K562 (cell line): ENCODE data around the gene TMEM143. TPM values are rescaled to one million over a fixed set of nuclear protein-coding genes. Genes with fewer than 3 reads are reported as not detected.

Source experiments
- ATAC-seq: fragments of 200-7000 bp; cut with Tn5 transposase; 3 replicates; pipeline ENCODE4 v1.9.1; 2020; ENCODE audit warnings: moderate library complexity
- BruUV-seq: library from RNA; stranded (reverse); fragments of 400-500 nt; replicated peaks from 2 replicates; lab custom pipeline; 2021; lab: Mats Ljungman, UMichigan
- CTCF ChIA-PET: fragments of 300-600 bp; formaldehyde crosslinking; extraction: SDS; loops from one replicate; lab custom pipeline; 2021; ENCODE audit warnings: low intra/inter-chr PET ratio; lab: Yijun Ruan, JAX
- POLR2A ChIA-PET: fragments of 300-600, 350-650 bp; sonication (Branson Sonifier 250); formaldehyde crosslinking; extraction: SDS; loops from one replicate; lab custom pipeline; 2021; ENCODE audit warnings: antibody characterized with exemption, inconsistent platforms; lab: Yijun Ruan, JAX
- DNase-seq, 4 experiments: peaks; one replicate each; pipeline versions ENCODE4 v3.0.0 to v3.0.0-alpha.2; 2011 to 2018; ENCODE audit warnings: low spot score in 3 of 4, mixed read lengths in 3 of 4; ENCODE audit errors: extremely low read depth in 1 of 4
- FAIRE-seq: peaks from 2 replicates; lab custom pipeline; 2011; peaks lifted over from hg19 to GRCh38; lab: Jason Lieb, UNC
- H2AFZ ChIP-seq: 2 replicates; pipeline ENCODE4 v1.6.0; 2011; ENCODE audit warnings: low read depth, low read length, control low read depth, inconsistent platforms
- H3K27ac ChIP-seq: fragments of 200-600 bp; 3 replicates; pipeline ENCODE4 v1.8.0; 2011; ENCODE audit warnings: low read depth, mild to moderate bottlenecking, control low read depth, inconsistent platforms, low read length, moderate library complexity, mixed read lengths; ENCODE audit errors: extremely low read depth
- H3K27me3 ChIP-seq, 2 experiments: fragments of 300-600 bp in 1 of 2; 2 replicates in 1 of 2; 3 replicates in 1 of 2; pipeline versions ENCODE4 v1.6.0 to v1.8.0; 2011; ENCODE audit warnings: inconsistent platforms in 2 of 2, low read length in 2 of 2, mild to moderate bottlenecking in 1 of 2, mixed read lengths in 1 of 2, moderate library complexity in 1 of 2; ENCODE audit not compliant: control insufficient read depth in 2 of 2, insufficient read depth in 2 of 2
- H3K36me3 ChIP-seq: fragments of 300-600 bp; 3 replicates; pipeline ENCODE4 v1.8.0; 2011; ENCODE audit warnings: mild to moderate bottlenecking, low read length, inconsistent platforms; ENCODE audit not compliant: control insufficient read depth, insufficient read depth
- H3K4me1 ChIP-seq, 2 experiments: fragments of 200-600 bp in 1 of 2; replicated peaks in 1 of 2; 2 replicates in 1 of 2; 3 replicates in 1 of 2; pipeline versions ENCODE4 v1.5.1 to v1.8.0; 2011; ENCODE audit warnings: inconsistent platforms in 2 of 2, low read length in 2 of 2, mild to moderate bottlenecking in 1 of 2, mixed read lengths in 1 of 2, moderate library complexity in 1 of 2; ENCODE audit not compliant: control insufficient read depth in 2 of 2, insufficient read depth in 2 of 2
- H3K4me2 ChIP-seq: 2 replicates; pipeline ENCODE4 v1.6.1; 2011; ENCODE audit warnings: low read length, control low read depth, inconsistent platforms, mixed read lengths; ENCODE audit not compliant: insufficient read depth
- H3K4me3 ChIP-seq: fragments of 200-600 bp; sonication (generic), shearing (Covaris generic); 2 replicates; pipeline ENCODE4 v1.5.1; 2016; ENCODE audit warnings: control low read depth, inconsistent platforms
- H3K79me2 ChIP-seq: fragments of 200-600 bp; 3 replicates; pipeline ENCODE4 v1.8.0; 2011; ENCODE audit warnings: low read length, inconsistent platforms; ENCODE audit not compliant: control insufficient read depth, insufficient read depth
- H3K9ac ChIP-seq, 2 experiments: 2 replicates each; pipeline versions ENCODE4 v1.6.0 to v1.6.1; 2011; ENCODE audit warnings: low read depth in 2 of 2, low read length in 2 of 2, control low read depth in 1 of 2, inconsistent platforms in 1 of 2, mild to moderate bottlenecking in 1 of 2, mixed read lengths in 1 of 2; ENCODE audit not compliant: insufficient read depth in 1 of 2
- H3K9me1 ChIP-seq: one replicate; pipeline ENCODE4 v1.6.0; 2011; ENCODE audit warnings: inconsistent platforms, mild to moderate bottlenecking, low read length, moderate library complexity; ENCODE audit not compliant: control insufficient read depth, insufficient read depth
- H3K9me3 ChIP-seq: replicated peaks from 2 replicates; pipeline ENCODE4 v1.5.1; 2011; ENCODE audit warnings: low read depth, low read length, inconsistent platforms; ENCODE audit not compliant: control insufficient read depth, insufficient read depth
- H4K20me1 ChIP-seq: replicated peaks from 2 replicates; pipeline ENCODE4 v1.6.1; 2011; ENCODE audit warnings: low read length, inconsistent platforms, mixed read lengths; ENCODE audit not compliant: control insufficient read depth, insufficient read depth
- ARID1B ChIP-seq: fragments of 450-650 bp; IDR thresholded peaks from 2 replicates; pipeline ENCODE4 v1.6.1; 2016; ENCODE audit warnings: antibody characterized with exemption, mild to moderate bottlenecking, inconsistent platforms
- CTCFL ChIP-seq: IDR thresholded peaks from 2 replicates; pipeline ENCODE4 v1.6.1; 2011; ENCODE audit warnings: borderline replicate concordance, low read depth, mild to moderate bottlenecking, moderate library complexity, low read length; ENCODE audit not compliant: insufficient read depth, poor library complexity, severe bottlenecking
- ELF2 ChIP-seq: fragments of 250-450 bp; sonication (Bioruptor Pico); IDR thresholded peaks from 2 replicates; pipeline ENCODE4 v1.5.0; 2021; ENCODE audit warnings: mild to moderate bottlenecking
- ETS1 ChIP-seq: conservative IDR thresholded peaks from 2 replicates; pipeline ENCODE4 v1.6.1; 2011; ENCODE audit warnings: low read depth, mild to moderate bottlenecking, low read length; ENCODE audit not compliant: control insufficient read depth
- FOS ChIP-seq: IDR thresholded peaks from 3 replicates; pipeline ENCODE4 v1.6.1; 2011; ENCODE audit not compliant: insufficient read length; ENCODE audit errors: extremely low read depth
- HDAC8 ChIP-seq: fragments of 450-650 bp; IDR thresholded peaks from 2 replicates; pipeline ENCODE4 v1.6.1; 2016; ENCODE audit warnings: mild to moderate bottlenecking, missing genetic modification characterization, moderate library complexity, missing compliant biosample characterization
- JUN ChIP-seq, 2 experiments: sonication (generic) in 1 of 2; formaldehyde crosslinking in 1 of 2; IDR thresholded peaks; 2 replicates each; pipeline versions ENCODE4 v1.6.1 to v1.8.0; 2012 to 2022; ENCODE audit warnings: borderline replicate concordance in 2 of 2, mild to moderate bottlenecking in 2 of 2, improper control_type of control experiment in 1 of 2, low read depth in 1 of 2, low read length in 1 of 2, missing genetic modification reagents in 1 of 2
- NFE2 ChIP-seq: IDR thresholded peaks from 2 replicates; pipeline ENCODE4 v1.6.1; 2014; ENCODE audit warnings: antibody characterized with exemption, low read depth
- NFRKB ChIP-seq: fragments of 450-650 bp; IDR thresholded peaks from 2 replicates; pipeline ENCODE4 v1.6.1; 2016; ENCODE audit warnings: low read depth
- POLR2AphosphoS2 ChIP-seq: IDR thresholded peaks from 2 replicates; pipeline ENCODE4 v1.6.1; 2012; ENCODE audit warnings: low read length, improper control_type of control experiment
- SRSF1 ChIP-seq: fragments of 200-400 bp; formaldehyde crosslinking; IDR thresholded peaks from 2 replicates; pipeline ENCODE4 v1.6.1; 2017; ENCODE audit warnings: mild to moderate bottlenecking, low read depth, low read length, moderate library complexity
- THRAP3 ChIP-seq: fragments of 450-650 bp; IDR thresholded peaks from 2 replicates; pipeline ENCODE4 v1.6.1; 2016; ENCODE audit warnings: mild to moderate bottlenecking, inconsistent platforms, borderline replicate concordance
- ZMIZ1 ChIP-seq, 2 experiments: fragments of 150-350 bp in 1 of 2; IDR thresholded peaks; 2 replicates each; pipeline ENCODE4 v1.6.1; 2012 to 2016; ENCODE audit warnings: low read depth in 2 of 2, low read length in 2 of 2, mild to moderate bottlenecking in 1 of 2, moderate library complexity in 1 of 2
- ZNF780A ChIP-seq: fragments of 250-450 bp; sonication (Bioruptor Pico); IDR thresholded peaks from 2 replicates; pipeline ENCODE4 v1.5.0; 2021; ENCODE audit warnings: mild to moderate bottlenecking
- WGBS: fragments of 100-300 bp; shearing (Covaris generic); methylation state at CpG from one replicate; pipeline ENCODE4 v1.1.6; 2016; ENCODE audit warnings: low coverage, mixed read lengths; ENCODE audit not compliant: insufficient coverage; ENCODE audit errors: missing lambda C conversion rate; 5-methylcytosine and 5-hydroxymethylcytosine counted together
- in situ Hi-C: fragments of 300-500 bp; cut with MboI; formaldehyde crosslinking; loops from 4 replicates; pipeline ENCODE4 v1.15.0; 2018; ENCODE audit warnings: inconsistent platforms, mixed read lengths
- intact Hi-C: fragments of 100-400 bp; cut with micrococcal nuclease; formaldehyde crosslinking; loops from 2 replicates; pipeline ENCODE4 v1.14.2; 2022
- polyA plus RNA-seq, 8 experiments: library from polyadenylated mRNA; depleted of rRNA in 4 of 8; stranded (reverse) in 5 of 8; unstranded in 3 of 8; fragments of >200 nt; fragmentation: Nextera tagmentation in 2 of 8; fragmentation: Illumina TruSeq in 1 of 8; extraction: Ambion mirVana in 2 of 8; extraction: Trizol in 1 of 8; gene quantifications; 2 replicates each; pipeline versions ENCODE4 v1.2.1 to v1.2.3, GENCODE V29; 2011 to 2014; ENCODE audit warnings: inconsistent platforms in 1 of 8, missing spikeins in 1 of 8
- total RNA-seq, 7 experiments: library from RNA; depleted of rRNA in 6 of 7; stranded (reverse); fragments of >200 nt in 6 of 7; fragmentation: Illumina TruSeq in 2 of 7; extraction: Trizol in 2 of 7; gene quantifications; 2 replicates each; pipeline versions ENCODE4 v1.2.1 to v1.2.3, GENCODE V29; 2011 to 2021; ENCODE audit warnings: low replicate concordance in 1 of 7

The TMEM143 gene
- total and polyA plus RNA-seq, 9 of the 15 experiments (the other 6 are each of a cell fraction or from before 2014, with no cell fraction given), result 0.66 to 8.8 (median 4.3) TPM

- BruUV-seq, result no TSS peak
- peak overlapping the region; percentile 38 for H3K4me2 ChIP-seq
- FAIRE-seq, result peak; percentile 63
- 58% methylated on average over 15 of the region's 15 CpGs for WGBS
- H3K9me1 ChIP-seq, result peaks cover 5% of the 10 kb centered on the region
- H2AFZ ChIP-seq, result no peak overlapping the region
- ChIA-PET POLR2A (interaction anchor here (1.0 kb wide), 1 partner anchor 34 kb away, joined by 4 read pairs; the partner anchor contains the start of genes SYNGR4 and TMEM143), CTCF (no interaction called here)
- peak overlapping the region in 1 of 2 experiments; percentile 68; a peak in 2 of 4 replicates for H3K9ac ChIP-seq
- no peak for ATAC-seq
- peaks cover 42% of the 10 kb centered on the region for H3K36me3 ChIP-seq
- intact Hi-C loops (loop anchor here (10.0 kb wide), 1 partner anchor 65 kb away; the partner anchor contains the start of genes GRIN2D and KDELR1), in situ Hi-C loops (no loop called here)
- peak overlapping the region; percentile 15; the same call in 2 of the 3 replicates for H3K27ac ChIP-seq
- peaks cover 44% of the 10 kb centered on the region for H3K79me2 ChIP-seq
- no peak overlapping the region for H3K4me3 ChIP-seq
- peak; percentile 34 to 69 (median 44) for DNase-seq
- H3K27me3 ChIP-seq, result no peaks in the 10 kb centered on the region
- no peaks in the 10 kb centered on the region for H4K20me1 ChIP-seq
- H3K9me3 ChIP-seq, result peaks cover 8% of the 10 kb centered on the region
- H3K4me1 ChIP-seq, result peaks cover 23 to 74% of the 10 kb centered on the region in 2 experiments
- TF ChIP-seq NFRKB, result no peak
- peak; percentile 94 for TF ChIP-seq JUN (IDR thresholded peaks at IDR 0.05; ENCODE audit: borderline replicate concordance, low read depth, low read length)
- TF ChIP-seq JUN (CRISPR knock-in tag; IDR thresholded peaks at IDR 0.05; ENCODE audit: borderline replicate concordance), result no peak
- TF ChIP-seq THRAP3, result no peak
- TF ChIP-seq ZNF780A (CRISPR knock-in tag), result no peak
- peak; percentile 15; the same call in 1 of the 2 replicates for TF ChIP-seq NFE2
- TF ChIP-seq ARID1B, result 0 out of 2 replicates have a peak, but pooled peaks have one; percentile 9
- peak; percentile 54 for TF ChIP-seq FOS
- TF ChIP-seq CTCFL, result peak; percentile 49
- TF ChIP-seq SRSF1, result no peak
- TF ChIP-seq HDAC8, result no peak
- TF ChIP-seq ELF2, result no peak
- TF ChIP-seq ETS1, result peak; percentile 63; the same call in 1 of the 2 replicates
- TF ChIP-seq ZMIZ1 (IDR thresholded peaks at IDR 0.05; ENCODE audit: low read depth in 2 of 2, low read length in 2 of 2), result no peak
- peak; percentile 82; the same call in 1 of the 2 replicates for TF ChIP-seq POLR2AphosphoS2
Measured at GRCh38 chr19:48329167-48329891, 34.4 kb downstream of the TMEM143 start.
